LNCaP clone FGC (cell line): ENCODE results near the gene EPHB3.
A peak's percentile ranks its signal among the peaks of the same experiment; 100 is the strongest.

Source experiments
- DNase-seq: peaks from one replicate; pipeline ENCODE4 v3.0.0-alpha.2; 2011; ENCODE audit warnings: low read depth
- H3K4me3 ChIP-seq: 2 replicates; pipeline ENCODE4 v1.5.1; 2011; ENCODE audit warnings: mild to moderate bottlenecking, low read depth, low read length, control low read depth
- CTCF ChIP-seq: IDR thresholded peaks from 2 replicates; pipeline ENCODE4 v1.5.1; 2012; ENCODE audit warnings: mild to moderate bottlenecking; ENCODE audit not compliant: control insufficient read depth, insufficient read depth; ENCODE audit errors: extremely low read depth

Gene EPHB3

GRCh38 chr3:184539801-184540435, 21.7 kb upstream of the EPHB3 start:
- no peak for DNase-seq
- no peak overlapping the region for H3K4me3 ChIP-seq
- TF ChIP-seq CTCF: 0 out of 2 replicates have a peak, but pooled peaks have one; percentile 0

GRCh38 chr3:184540777-184541681, 20.6 kb upstream of the EPHB3 start:
- H3K4me3 ChIP-seq: no peak overlapping the region
- DNase-seq: peak; percentile 80
- peak; percentile 97 for TF ChIP-seq CTCF

GRCh38 chr3:184541886-184542562, 19.6 kb upstream of the EPHB3 start:
- DNase-seq: no peak
- no peak for TF ChIP-seq CTCF
- no peak overlapping the region for H3K4me3 ChIP-seq

- no peak for DNase-seq
- TF ChIP-seq CTCF: no peak
- H3K4me3 ChIP-seq: no peak overlapping the region
Measured at GRCh38 chr3:184542577-184542976, 19.0 kb upstream of the EPHB3 start.

GRCh38 chr3:184543256-184543655, 18.3 kb upstream of the EPHB3 start:
- DNase-seq: no peak
- H3K4me3 ChIP-seq: no peak overlapping the region
- TF ChIP-seq CTCF: no peak

GRCh38 chr3:184543843-184544512, 17.6 kb upstream of the EPHB3 start:
- TF ChIP-seq CTCF: peak; percentile 79
- no peak overlapping the region for H3K4me3 ChIP-seq
- peak; percentile 79 for DNase-seq
